Stomach smooth muscle (tissue), 2 donors: ENCODE data around the gene SERPINA5.
"Not testable (repeated sequence)": the region's sequence is repeated elsewhere in the genome, so short reads cannot be mapped to it uniquely, and the experiment has no call there.

Source experiments
- H3K27ac ChIP-seq: one replicate; pipeline ENCODE4 v1.7.0; 2013; ENCODE audit warnings: mild to moderate bottlenecking, low read length, inconsistent platforms
- H3K27me3 ChIP-seq, 2 donors: one replicate each; pipeline ENCODE4 v1.7.0; 2013; ENCODE audit warnings: low read length in 2 of 2; ENCODE audit not compliant: insufficient read depth in 2 of 2, control insufficient read depth in 1 of 2
- H3K36me3 ChIP-seq, 2 donors: one replicate each; pipeline ENCODE4 v1.7.0; 2013; ENCODE audit warnings: low read length in 2 of 2; ENCODE audit not compliant: control insufficient read depth in 2 of 2, insufficient read depth in 2 of 2
- H3K4me1 ChIP-seq: one replicate; pipeline ENCODE4 v1.7.0; 2013; ENCODE audit warnings: low read length; ENCODE audit not compliant: control insufficient read depth, insufficient read depth
- H3K4me3 ChIP-seq, 2 donors: one replicate each; pipeline ENCODE4 v1.7.0; 2013; ENCODE audit warnings: low read length in 2 of 2
- H3K9ac ChIP-seq, 2 donors: one replicate each; pipeline ENCODE4 v1.7.0; 2013; ENCODE audit warnings: low read length in 2 of 2, mild to moderate bottlenecking in 1 of 2
- H3K9me3 ChIP-seq, 2 donors: one replicate each; pipeline ENCODE4 v1.7.0; 2013; ENCODE audit warnings: low read length in 2 of 2; ENCODE audit not compliant: control insufficient read depth in 2 of 2
- donor health status: healthy.
- donor health status: Pancreatic carcinoma.

SERPINA5 gene

DNA sequence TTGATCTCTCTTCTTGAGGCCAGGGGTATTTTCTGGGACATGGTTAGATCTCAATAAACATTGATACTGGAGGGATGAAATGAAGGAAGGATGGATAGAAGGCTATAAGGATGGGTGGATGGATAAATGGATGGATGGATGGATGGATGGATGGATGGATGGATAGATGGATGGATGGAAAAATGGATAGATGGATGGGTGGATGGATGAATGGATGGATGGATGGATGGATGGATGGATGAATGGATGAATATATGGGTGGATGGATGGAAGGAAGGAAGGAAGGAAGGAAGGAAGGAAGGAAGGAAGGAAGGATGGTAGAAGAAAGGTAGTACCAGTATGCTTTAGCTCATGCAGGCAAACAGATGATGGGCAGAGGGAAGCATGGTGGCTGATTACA, 3.8 kb upstream of the SERPINA5 start:
- not testable (repeated sequence) for H3K36me3 ChIP-seq, H3K27me3 ChIP-seq, H3K27ac ChIP-seq, H3K4me1 ChIP-seq, H3K4me3 ChIP-seq, H3K9ac ChIP-seq, H3K9me3 ChIP-seq

DNA sequence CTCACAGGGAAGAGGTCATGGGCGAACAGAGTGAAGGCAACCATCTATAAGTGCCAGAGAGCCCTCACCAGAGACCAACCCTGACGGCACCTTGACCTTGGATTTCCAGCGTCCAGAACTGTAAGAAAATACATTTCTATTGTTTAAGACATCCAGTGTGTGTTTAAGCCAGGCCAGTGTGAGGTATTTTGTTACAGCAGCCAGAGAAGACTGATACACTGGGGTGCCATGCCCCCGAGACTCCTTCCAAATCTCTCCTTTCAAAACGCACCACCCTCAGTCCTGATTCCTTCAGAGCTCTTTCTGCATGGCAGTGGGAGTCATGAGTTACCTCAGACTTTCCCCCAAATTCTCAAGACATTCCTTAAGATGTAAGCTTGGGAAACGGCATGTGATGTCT, 2.5 kb upstream of the SERPINA5 start:
- no peaks in the 10 kb centered on the region for H3K36me3 ChIP-seq
- peaks cover 0 to 2% of the 10 kb centered on the region in 2 donors for H3K27me3 ChIP-seq
- peaks cover 5% of the 10 kb centered on the region for H3K4me1 ChIP-seq
- H3K9me3 ChIP-seq, result peaks cover 0 to 5% of the 10 kb centered on the region in 2 donors
- no peak overlapping the region for H3K27ac ChIP-seq
- H3K4me3 ChIP-seq, result no peak overlapping the region
- no peak overlapping the region for H3K9ac ChIP-seq

DNA sequence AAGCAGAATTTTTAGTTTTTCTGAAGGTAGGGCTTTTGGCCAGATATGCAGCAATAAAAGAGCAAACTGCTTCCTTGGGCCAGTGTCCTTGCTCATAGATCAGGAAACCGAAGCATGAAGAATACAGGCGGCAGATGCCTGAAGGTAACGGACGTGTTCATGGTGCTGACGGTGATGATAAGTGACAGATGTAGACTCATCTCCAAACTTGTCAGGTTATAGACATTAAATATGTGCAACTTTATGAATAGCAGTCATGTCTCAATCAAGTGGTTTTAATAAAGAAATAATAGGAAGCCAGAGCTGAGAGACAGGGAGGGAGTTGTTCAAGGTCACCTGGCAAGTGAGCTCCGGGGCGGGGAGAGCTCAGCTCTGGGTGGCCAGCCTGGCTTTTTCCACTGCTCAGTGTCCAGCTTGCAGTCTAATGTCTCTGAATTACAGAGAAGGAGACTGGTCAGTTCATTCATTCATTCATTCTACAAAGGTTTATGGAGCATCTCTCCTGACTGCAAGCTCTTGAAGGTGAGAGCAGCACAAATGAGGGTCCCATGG, 1.0 kb downstream of the SERPINA5 start:
- H3K4me3 ChIP-seq, result no peak overlapping the region
- no peak overlapping the region for H3K9ac ChIP-seq

GRCh38 chr14:94582851-94583250, 1.6 kb downstream of the SERPINA5 start:
- H3K9ac ChIP-seq, result no peak overlapping the region
- H3K4me1 ChIP-seq, result peaks cover 5% of the 10 kb centered on the region
- H3K36me3 ChIP-seq, result no peaks in the 10 kb centered on the region
- H3K4me3 ChIP-seq, result no peak overlapping the region
- H3K27me3 ChIP-seq, result peaks cover 0 to 2% of the 10 kb centered on the region in 2 donors
- H3K27ac ChIP-seq, result no peak overlapping the region
- peaks cover 0 to 5% of the 10 kb centered on the region in 2 donors for H3K9me3 ChIP-seq

More for the DNA sequence above, 1.0 kb downstream of the SERPINA5 start:
- Histone ChIP-seq H3K4me1 (peaks cover 5% of the 10 kb centered on the region), H3K27me3 (peaks cover 0 to 2% of the 10 kb centered on the region in 2 donors), H3K9me3 (peaks cover 0 to 5% of the 10 kb centered on the region in 2 donors), H3K27ac (no peak overlapping the region), H3K36me3 (no peaks in the 10 kb centered on the region)

- H3K27ac ChIP-seq, result no peak overlapping the region
- H3K4me3 ChIP-seq, result no peak overlapping the region
- peaks cover 5% of the 10 kb centered on the region for H3K4me1 ChIP-seq
- no peaks in the 10 kb centered on the region for H3K36me3 ChIP-seq
- peaks cover under 1 to 2% of the 10 kb centered on the region in 2 donors for H3K9me3 ChIP-seq
- no peak overlapping the region for H3K9ac ChIP-seq
- H3K27me3 ChIP-seq, result no peaks in the 10 kb centered on the region
Measured at GRCh38 chr14:94583557-94583956, 2.3 kb downstream of the SERPINA5 start.

- Histone ChIP-seq H3K36me3 (no peaks in the 10 kb centered on the region), H3K9ac (no peak overlapping the region), H3K27me3 (no peaks in the 10 kb centered on the region), H3K27ac (no peak overlapping the region), H3K9me3 (peaks cover 0 to 2% of the 10 kb centered on the region in 2 donors), H3K4me1 (peaks cover 5% of the 10 kb centered on the region), H3K4me3 (no peak overlapping the region)
Measured at GRCh38 chr14:94584591-94585280, 3.5 kb downstream of the SERPINA5 start.

DNA sequence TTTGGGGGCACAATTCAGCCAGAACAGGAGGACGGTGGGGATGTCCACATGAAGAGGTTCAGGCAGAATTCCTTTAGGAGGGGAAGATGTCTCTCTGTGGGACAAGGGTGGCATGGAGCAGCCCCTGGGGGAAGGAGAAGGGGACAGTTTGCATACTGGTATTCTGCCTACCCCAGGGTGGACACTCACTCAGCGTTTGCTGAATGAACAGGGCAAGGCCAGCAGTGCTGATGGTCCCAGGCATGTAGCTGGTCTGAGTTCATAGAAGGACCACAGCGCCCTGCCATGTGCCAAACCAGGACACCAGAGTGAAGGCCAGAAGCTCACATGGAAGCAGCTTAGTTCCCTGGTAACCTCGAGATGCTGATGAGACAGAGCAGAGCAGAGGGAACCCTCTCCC, 5.4 kb downstream of the SERPINA5 start:
- Histone ChIP-seq H3K36me3 (no peaks in the 10 kb centered on the region), H3K27ac (no peak overlapping the region), H3K4me1 (peaks cover 5% of the 10 kb centered on the region), H3K9ac (no peak overlapping the region), H3K27me3 (no peaks in the 10 kb centered on the region), H3K4me3 (no peak overlapping the region), H3K9me3 (peaks cover 0 to 2% of the 10 kb centered on the region in 2 donors)

DNA sequence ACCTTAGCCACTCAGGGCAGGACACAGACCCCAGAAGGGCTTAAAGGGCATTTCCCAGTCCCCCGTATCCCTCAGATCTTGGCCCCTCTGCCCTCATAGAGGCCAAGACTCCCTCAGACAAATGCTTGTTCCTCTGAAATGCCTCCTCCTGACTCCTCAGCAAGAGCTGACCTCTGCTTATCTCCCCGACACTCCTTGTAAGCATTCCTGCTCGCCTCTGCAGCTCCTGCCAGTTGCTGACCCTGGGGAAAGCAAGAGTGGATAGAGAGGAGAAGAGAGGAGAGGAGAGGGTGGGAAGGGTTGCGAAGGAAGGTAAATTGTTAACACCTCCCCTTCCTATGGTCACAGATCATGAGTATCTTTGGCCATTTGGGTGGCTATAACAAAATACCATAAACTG, 7.1 kb downstream of the SERPINA5 start:
- H3K27ac ChIP-seq, result no peak overlapping the region

GRCh38 chr14:94591073-94591472, 9.8 kb downstream of the SERPINA5 start:
- H3K27me3 ChIP-seq, result peaks cover 0 to 3% of the 10 kb centered on the region in 2 donors
- H3K9me3 ChIP-seq, result peaks cover 0 to 2% of the 10 kb centered on the region in 2 donors
- H3K27ac ChIP-seq, result no peak overlapping the region
- no peaks in the 10 kb centered on the region for H3K36me3 ChIP-seq
- no peak overlapping the region for H3K9ac ChIP-seq
- no peaks in the 10 kb centered on the region for H3K4me1 ChIP-seq
- H3K4me3 ChIP-seq, result no peak overlapping the region

More for the DNA sequence above, 7.1 kb downstream of the SERPINA5 start:
- Histone ChIP-seq H3K27me3 (peaks cover 0 to 3% of the 10 kb centered on the region in 2 donors), H3K4me1 (no peaks in the 10 kb centered on the region), H3K9me3 (peaks cover 0 to 2% of the 10 kb centered on the region in 2 donors), H3K4me3 (no peak overlapping the region), H3K9ac (no peak overlapping the region), H3K36me3 (no peaks in the 10 kb centered on the region)

DNA sequence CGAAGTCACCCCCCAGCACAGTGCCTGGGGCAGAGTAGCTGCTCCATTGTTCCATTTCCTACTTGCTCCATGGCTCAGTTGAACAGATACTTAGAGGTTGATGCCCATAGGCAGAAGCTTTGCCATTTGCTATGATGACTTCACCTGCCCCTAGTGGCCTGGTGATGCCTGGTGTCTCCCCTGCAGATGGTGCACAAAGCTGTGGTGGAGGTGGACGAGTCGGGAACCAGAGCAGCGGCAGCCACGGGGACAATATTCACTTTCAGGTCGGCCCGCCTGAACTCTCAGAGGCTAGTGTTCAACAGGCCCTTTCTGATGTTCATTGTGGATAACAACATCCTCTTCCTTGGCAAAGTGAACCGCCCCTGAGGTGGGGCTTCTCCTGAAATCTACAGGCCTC, 10.6 kb downstream of the SERPINA5 start:
- Histone ChIP-seq H3K4me1 (no peaks in the 10 kb centered on the region), H3K9me3 (peaks cover 0 to 2% of the 10 kb centered on the region in 2 donors)

DNA sequence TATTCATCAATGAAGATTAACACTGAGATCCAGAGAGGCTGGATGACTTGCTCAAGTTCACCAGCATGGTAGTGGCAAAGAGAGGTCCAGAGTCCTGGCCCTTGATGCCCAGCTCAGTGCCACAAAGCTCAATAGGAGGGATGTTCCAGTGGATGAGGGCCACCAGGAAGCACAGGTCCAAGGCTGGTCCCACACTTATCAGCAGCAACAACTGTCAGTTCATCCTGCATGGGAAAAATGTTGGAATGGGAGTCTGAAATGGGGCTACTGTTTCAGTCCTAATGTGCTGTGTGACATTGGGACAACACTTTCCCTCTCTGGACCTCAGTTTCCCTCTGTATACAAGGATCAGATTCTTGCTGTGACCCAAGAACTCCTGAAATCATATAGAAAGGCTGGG, 11.2 kb downstream of the SERPINA5 start:
- Histone ChIP-seq H3K9me3 (peaks cover 0 to 2% of the 10 kb centered on the region in 2 donors), H3K27me3 (peaks cover 0 to 3% of the 10 kb centered on the region in 2 donors), H3K9ac (no peak overlapping the region), H3K4me1 (no peaks in the 10 kb centered on the region), H3K36me3 (no peaks in the 10 kb centered on the region), H3K27ac (no peak overlapping the region), H3K4me3 (no peak overlapping the region)

More for the DNA sequence above, 10.6 kb downstream of the SERPINA5 start:
- H3K4me3 ChIP-seq, result no peak overlapping the region
- no peaks in the 10 kb centered on the region for H3K36me3 ChIP-seq
- H3K9ac ChIP-seq, result no peak overlapping the region
- no peak overlapping the region for H3K27ac ChIP-seq
- peaks cover 0 to 3% of the 10 kb centered on the region in 2 donors for H3K27me3 ChIP-seq
